Astrocyte of the spinal cord (primary cell): ENCODE results near the gene LAMC3.

ENCODE experiments used
- DNase-seq: peaks from one replicate; pipeline ENCODE4 v3.0.0; 2011; ENCODE audit warnings: low read depth, low spot score
- H3K4me3 ChIP-seq: 2 replicates; pipeline ENCODE4 v1.5.1; 2011; ENCODE audit warnings: low read depth, mild to moderate bottlenecking, low read length, moderate library complexity
- CTCF ChIP-seq: IDR thresholded peaks from 2 replicates; pipeline ENCODE4 v1.5.1; 2012; ENCODE audit warnings: low read depth, mild to moderate bottlenecking, low read length, inconsistent platforms
- in situ Hi-C: cut with HindIII; loops from 2 replicates; pipeline ENCODE4 v1.10.0; 2017; ENCODE audit warnings: low sequenced_read_pairs

Gene LAMC3

GRCh38 chr9:131140550-131140949 lies 131.6 kb downstream of the LAMC3 start:
- no peak for TF ChIP-seq CTCF
- H3K4me3 ChIP-seq = no peak overlapping the region
- DNase-seq = no peak
- in situ Hi-C loops = no loop called here

GRCh38 chr9:131142160-131142559 lies 133.2 kb downstream of the LAMC3 start:
- no peak for DNase-seq

More at GRCh38 chr9:131142160-131142559, 133.2 kb downstream of the LAMC3 start:
- in situ Hi-C loops = no loop called here
- TF ChIP-seq CTCF = no peak
- no peak overlapping the region for H3K4me3 ChIP-seq
